Karpas-422 (cell line): Measurements from ENCODE around the gene ZNF534. TPM values are rescaled to one million over a fixed set of nuclear protein-coding genes. Genes with fewer than 3 reads are reported as not detected.
"Not testable (repeated sequence)": the region's sequence is repeated elsewhere in the genome, so short reads cannot be mapped to it uniquely, and the experiment has no call there.

Experiments
- DNase-seq: peaks from one replicate; pipeline ENCODE4 v3.0.0-alpha.2; 2015
- H2AFZ ChIP-seq: fragments of 200-600 bp; sonication (generic); 2 replicates; pipeline ENCODE4 v1.6.1; 2014; ENCODE audit warnings: antibody characterized with exemption, low read length, mixed read lengths
- H3K27ac ChIP-seq: fragments of 200-600 bp; sonication (generic); 2 replicates; pipeline ENCODE4 v1.5.1; 2014; ENCODE audit warnings: mild to moderate bottlenecking, low read length, moderate library complexity
- H3K27me3 ChIP-seq: fragments of 200-600 bp; sonication (generic); 2 replicates; pipeline ENCODE4 v1.6.1; 2014; ENCODE audit warnings: low read length, mixed read lengths
- H3K36me3 ChIP-seq: fragments of 200-600 bp; sonication (generic); 2 replicates; pipeline ENCODE4 v1.6.1; 2014; ENCODE audit warnings: low read length, mixed read lengths; ENCODE audit not compliant: insufficient read depth
- H3K4me1 ChIP-seq: fragments of 200-600 bp; sonication (generic); 2 replicates; pipeline ENCODE4 v1.6.1; 2014; ENCODE audit warnings: mild to moderate bottlenecking, low read length, mixed read lengths
- H3K4me2 ChIP-seq: fragments of 200-600 bp; sonication (generic); 2 replicates; pipeline ENCODE4 v1.6.1; 2014; ENCODE audit warnings: low read length, low read depth, mild to moderate bottlenecking; ENCODE audit not compliant: poor library complexity, severe bottlenecking
- H3K4me3 ChIP-seq: fragments of 200-600 bp; sonication (generic); 2 replicates; pipeline ENCODE4 v1.5.1; 2014; ENCODE audit warnings: mild to moderate bottlenecking, antibody characterized with exemption, low read length, mixed read lengths
- H3K79me2 ChIP-seq: fragments of 200-600 bp; sonication (generic); 2 replicates; pipeline ENCODE4 v1.6.1; 2014; ENCODE audit warnings: mild to moderate bottlenecking, low read length, mixed read lengths
- H3K9ac ChIP-seq: fragments of 200-600 bp; sonication (generic); 2 replicates; pipeline ENCODE4 v1.6.0; 2014; ENCODE audit warnings: low read length
- H3K9me2 ChIP-seq: fragments of 200-600 bp; sonication (generic), shearing (Covaris generic); replicated peaks from 2 replicates; pipeline ENCODE4 v1.6.0; 2014; ENCODE audit warnings: mild to moderate bottlenecking, low read length, moderate library complexity; ENCODE audit not compliant: insufficient read depth
- H3K9me3 ChIP-seq: fragments of 300-700, 200-600 bp; sonication (generic); 2 replicates; pipeline ENCODE4 v1.6.1; 2014; ENCODE audit warnings: low read length, mixed read lengths
- H4K20me1 ChIP-seq: fragments of 200-600 bp; sonication (generic); 2 replicates; pipeline ENCODE4 v1.6.1; 2014; ENCODE audit warnings: mild to moderate bottlenecking, antibody characterized with exemption, low read length, low read depth; ENCODE audit not compliant: insufficient read depth
- total RNA-seq: library from RNA; depleted of rRNA; stranded (reverse); fragments of >200 nt; shearing (Covaris generic); gene quantifications from 2 replicates; pipeline ENCODE4 v1.2.3, GENCODE V29; 2014; ENCODE audit warnings: low replicate concordance

Gene ZNF534
- total RNA-seq, 1 experiment from 2014 or later = not detected

DNA sequence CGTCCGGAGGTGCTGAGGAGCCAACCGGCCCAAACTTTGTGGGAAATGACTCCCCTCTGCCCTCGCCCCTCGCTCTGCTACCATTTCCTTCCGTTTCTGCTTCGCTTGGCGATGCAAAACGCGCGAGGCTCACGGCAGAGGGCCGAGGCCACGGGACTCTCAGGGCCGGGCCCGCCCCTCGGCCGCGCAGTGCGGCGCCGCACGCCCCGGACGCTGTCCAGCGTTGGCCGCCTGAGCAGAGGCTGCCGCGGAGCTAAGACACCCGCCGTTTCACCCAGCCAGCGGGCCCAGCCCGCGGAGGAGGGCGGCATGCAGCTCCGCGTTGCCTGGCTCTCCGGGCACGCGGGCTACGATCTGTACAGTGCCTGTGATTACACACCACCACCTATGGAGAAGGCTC, 22.3 kb downstream of the ZNF534 start:
- Histone ChIP-seq H3K27ac (no peak overlapping the region), H3K4me1 (no peaks in the 10 kb centered on the region), H3K79me2 (no peaks in the 10 kb centered on the region), H3K9ac (no peak overlapping the region), H3K27me3 (peaks cover 4% of the 10 kb centered on the region; the same call in 1 of the 2 replicates), H3K9me3 (peaks cover 25% of the 10 kb centered on the region), H2AFZ (no peak overlapping the region), H3K36me3 (no peaks in the 10 kb centered on the region), H3K9me2 (no peaks in the 10 kb centered on the region), H3K4me3 (no peak overlapping the region), H3K4me2 (no peak overlapping the region), H4K20me1 (no peaks in the 10 kb centered on the region)
- DNase-seq = no peak

DNA sequence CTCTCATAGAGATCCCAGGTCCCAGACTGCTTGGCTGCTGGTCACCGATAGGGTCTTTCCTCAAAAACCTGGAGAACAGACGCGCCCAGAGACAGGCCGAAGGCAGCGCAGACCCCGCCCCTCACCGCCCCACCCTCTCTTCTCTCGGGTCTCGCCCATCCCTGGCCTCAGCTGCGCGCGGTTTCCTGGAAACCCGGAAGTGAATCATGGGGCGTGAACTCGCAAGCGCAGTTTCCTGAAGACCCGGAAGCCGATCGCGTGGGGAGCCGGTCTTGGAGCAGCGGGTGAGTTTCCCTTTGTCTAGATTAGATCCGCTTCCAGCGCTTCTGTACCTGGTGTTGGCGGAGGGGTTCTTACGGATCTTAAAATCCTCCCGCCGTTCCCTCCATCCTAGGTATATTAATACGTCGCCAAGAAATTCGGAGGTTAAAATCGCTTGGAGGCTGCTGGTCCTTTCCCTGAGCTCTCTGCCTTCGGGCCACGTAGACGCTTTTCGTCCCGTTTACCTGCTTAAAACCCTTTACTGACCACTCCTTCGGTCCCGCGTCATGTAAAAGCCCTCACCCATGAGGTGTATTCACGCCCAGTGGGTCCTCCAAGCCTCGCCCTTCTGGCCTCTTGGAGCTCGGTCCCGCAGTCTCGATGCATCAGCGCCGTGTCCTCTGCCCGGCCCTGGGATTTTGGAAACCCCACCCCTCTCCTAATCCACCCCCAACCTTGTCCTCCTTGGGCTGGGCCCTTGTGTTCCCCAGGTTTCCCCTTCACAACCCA, 24.6 kb downstream of the ZNF534 start, which contains the start of gene ZNF578:
Gene ZNF578, plus strand, starts transcription at position 230 of the 771 bp plus-strand sequence. CDS start 48,293 bp downstream, outside the sequence.
- no peak within 1 kb of the TSS for H2AFZ ChIP-seq
- H4K20me1 ChIP-seq = no peaks in the 10 kb centered on the region
- H3K9me3 ChIP-seq = peaks cover 16% of the 10 kb centered on the region
- H3K36me3 ChIP-seq = no peaks in the 10 kb centered on the region; the same call in 1 of the 2 replicates
- H3K4me1 ChIP-seq = no peaks in the 10 kb centered on the region
- no peaks in the 10 kb centered on the region for H3K79me2 ChIP-seq
- DNase-seq = no peak
- H3K9me2 ChIP-seq = no peaks in the 10 kb centered on the region
- H3K4me2 ChIP-seq = no peak within 1 kb of the TSS
- no peak within 1 kb of the TSS for H3K9ac ChIP-seq
- H3K27ac ChIP-seq = no peak within 1 kb of the TSS
- H3K27me3 ChIP-seq = no peaks in the 10 kb centered on the region; the same call in 1 of the 2 replicates
- no peak within 1 kb of the TSS for H3K4me3 ChIP-seq

DNA sequence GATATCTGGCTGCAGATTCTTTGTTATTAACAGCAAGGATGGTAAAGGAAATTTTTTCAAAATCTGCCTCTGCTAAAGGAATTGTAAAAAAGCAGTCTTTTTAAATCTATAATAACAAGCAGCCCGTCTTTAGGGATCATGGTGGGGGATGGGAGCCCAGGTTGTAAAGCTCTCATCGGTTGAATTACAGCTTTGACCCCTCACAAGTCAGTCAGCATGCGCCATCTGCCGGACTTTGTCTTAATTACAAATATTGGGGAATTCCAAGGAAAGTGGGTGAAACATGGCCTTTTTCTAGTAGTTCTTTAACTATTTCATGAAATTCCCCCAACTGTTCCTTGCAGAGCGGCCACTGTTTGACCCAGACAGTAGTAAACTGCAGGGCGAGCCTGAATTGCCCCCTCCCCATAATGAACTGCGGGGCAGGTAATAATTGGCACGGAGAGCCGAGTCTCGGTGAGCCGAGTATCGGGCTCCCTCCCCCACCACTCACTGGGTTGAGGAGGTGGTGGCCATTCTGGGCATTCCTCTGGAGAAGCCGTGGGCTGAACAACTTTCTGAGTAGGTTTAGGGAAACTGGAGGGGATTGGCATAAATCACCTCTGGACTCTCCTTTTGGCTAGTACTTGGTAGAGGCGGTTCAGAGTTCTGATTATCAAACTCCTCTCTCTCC, 36.0 kb downstream of the ZNF534 start:
- Histone ChIP-seq H3K27me3 (peaks cover 3% of the 10 kb centered on the region; the same call in 1 of the 2 replicates), H3K36me3 (no peaks in the 10 kb centered on the region), H3K4me3 (no peak overlapping the region), H2AFZ (no peak overlapping the region), H3K9me2 (no peaks in the 10 kb centered on the region), H3K9me3 (peaks cover 47% of the 10 kb centered on the region), H3K4me2 (no peak overlapping the region), H3K79me2 (no peaks in the 10 kb centered on the region), H3K27ac (no peak overlapping the region), H3K4me1 (no peaks in the 10 kb centered on the region), H3K9ac (no peak overlapping the region), H4K20me1 (no peaks in the 10 kb centered on the region)
- no peak for DNase-seq

DNA sequence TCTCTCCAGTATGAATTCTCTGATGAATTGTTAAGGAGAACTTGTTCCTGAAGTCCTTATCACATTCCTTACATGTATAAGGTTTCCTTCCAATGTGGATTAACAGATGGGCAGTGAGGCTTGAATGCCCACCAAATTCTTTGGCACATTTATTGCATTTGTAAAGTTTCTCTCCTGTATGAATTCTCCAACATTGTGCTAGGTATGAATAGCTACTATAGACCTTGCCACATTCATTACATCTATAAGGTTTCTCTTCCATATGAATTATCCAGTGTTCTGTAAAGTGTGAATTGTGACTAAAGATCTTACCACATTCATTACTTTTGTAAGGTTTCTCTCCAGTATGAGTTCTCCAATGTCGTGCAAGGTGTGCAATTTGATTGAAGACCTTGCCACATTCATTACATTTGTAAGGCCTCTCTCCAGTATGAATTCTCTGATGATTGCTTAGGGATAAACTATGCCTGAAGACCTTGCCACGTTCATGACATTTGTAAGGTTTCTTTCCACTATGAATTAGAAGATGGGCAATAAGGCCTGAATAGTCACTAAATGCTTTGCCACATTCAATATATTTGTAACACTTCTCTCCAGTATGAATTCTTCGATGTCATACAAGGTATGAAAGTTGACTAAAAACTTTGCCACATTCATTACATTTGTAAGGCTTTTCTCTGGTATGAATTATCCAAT, 44.9 kb downstream of the ZNF534 start:
- Histone ChIP-seq H3K27ac (no peak overlapping the region), H3K4me1 (no peaks in the 10 kb centered on the region), H3K9me2 (no peaks in the 10 kb centered on the region), H2AFZ (no peak overlapping the region), H3K4me2 (no peak overlapping the region), H4K20me1 (no peaks in the 10 kb centered on the region), H3K36me3 (no peaks in the 10 kb centered on the region; the same call in 1 of the 2 replicates), H3K79me2 (no peaks in the 10 kb centered on the region), H3K9ac (no peak overlapping the region), H3K4me3 (no peak overlapping the region), H3K9me3 (peaks cover 91% of the 10 kb centered on the region), H3K27me3 (no peaks in the 10 kb centered on the region)
- DNase-seq = no peak

DNA sequence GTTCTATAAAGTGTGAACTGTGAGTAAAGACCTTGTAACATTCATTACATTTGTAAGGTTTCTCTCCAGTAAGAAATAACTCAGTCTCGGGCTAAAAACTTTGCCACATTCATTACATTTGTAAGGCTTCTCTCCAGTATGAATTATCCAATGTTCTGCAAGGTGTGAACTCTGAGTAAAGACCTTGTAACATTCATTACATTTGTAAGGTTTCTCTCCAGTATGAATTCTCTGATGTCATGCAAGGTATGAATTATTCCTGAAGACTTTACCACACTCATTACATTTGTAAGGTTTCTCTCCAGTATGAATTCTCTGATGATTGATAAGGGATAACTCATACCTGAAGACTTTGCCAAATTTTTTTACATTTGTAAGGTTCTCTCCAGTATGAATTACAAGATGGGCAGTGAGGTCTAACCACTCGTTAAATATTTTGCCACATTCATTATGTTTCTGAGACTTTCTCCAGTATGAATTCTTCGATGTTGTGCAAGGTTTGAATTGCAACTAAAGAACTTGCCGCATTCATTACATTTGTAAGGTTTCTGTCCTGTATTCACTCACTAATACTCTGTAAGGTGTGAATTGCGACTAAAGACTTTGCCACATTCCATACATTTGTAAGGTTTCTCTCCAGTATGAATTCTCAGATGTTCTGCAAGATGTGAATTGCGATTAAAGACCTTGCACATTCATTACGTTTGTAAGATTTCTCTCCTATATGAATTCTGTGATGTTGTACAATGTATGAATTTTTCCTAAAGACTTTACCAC, 45.6 kb downstream of the ZNF534 start:
- Histone ChIP-seq H3K9me3 (peaks cover 86% of the 10 kb centered on the region), H3K27ac (no peak overlapping the region), H3K4me2 (no peak overlapping the region), H3K36me3 (no peaks in the 10 kb centered on the region; the same call in 1 of the 2 replicates), H4K20me1 (no peaks in the 10 kb centered on the region), H3K4me1 (no peaks in the 10 kb centered on the region), H2AFZ (no peak overlapping the region), H3K4me3 (no peak overlapping the region), H3K9me2 (no peaks in the 10 kb centered on the region), H3K27me3 (no peaks in the 10 kb centered on the region), H3K79me2 (no peaks in the 10 kb centered on the region), H3K9ac (no peak overlapping the region)
- no peak for DNase-seq

DNA sequence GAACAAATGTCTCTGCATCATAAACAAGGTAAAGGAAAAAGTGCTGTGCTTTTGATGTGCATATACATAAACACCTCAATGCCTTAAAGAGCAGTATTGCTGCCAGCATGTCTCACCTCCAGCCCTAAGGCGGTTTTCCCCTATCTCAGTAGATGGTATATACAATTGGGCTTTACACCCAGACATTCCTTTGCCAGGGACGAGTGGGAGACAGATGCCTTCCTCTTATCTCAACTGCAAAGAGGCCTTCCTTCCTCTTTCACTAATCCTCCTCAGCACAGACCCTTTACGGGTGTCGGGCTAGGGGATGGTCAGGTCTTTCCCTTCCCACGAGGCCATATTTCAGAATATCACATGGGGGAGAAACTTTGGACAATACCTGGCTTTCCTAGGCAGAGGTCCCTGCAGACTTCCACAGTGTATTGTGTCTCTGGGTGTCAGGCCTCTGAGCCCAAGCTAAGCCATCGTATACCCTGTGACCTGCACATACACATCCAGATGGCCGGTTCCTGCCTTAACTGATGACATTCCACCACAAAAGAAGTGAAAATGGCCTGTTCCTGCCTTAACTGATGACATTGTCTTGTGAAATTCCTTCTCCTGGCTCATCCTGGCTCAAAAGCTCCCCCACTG, 55.3 kb downstream of the ZNF534 start:
- not testable (repeated sequence) for H4K20me1 ChIP-seq, H3K4me3 ChIP-seq, H3K36me3 ChIP-seq, H3K79me2 ChIP-seq, H3K27me3 ChIP-seq, H2AFZ ChIP-seq, H3K4me1 ChIP-seq, H3K4me2 ChIP-seq, H3K9me2 ChIP-seq, H3K27ac ChIP-seq, H3K9ac ChIP-seq, DNase-seq
- peaks cover 22% of the 10 kb centered on the region for H3K9me3 ChIP-seq

DNA sequence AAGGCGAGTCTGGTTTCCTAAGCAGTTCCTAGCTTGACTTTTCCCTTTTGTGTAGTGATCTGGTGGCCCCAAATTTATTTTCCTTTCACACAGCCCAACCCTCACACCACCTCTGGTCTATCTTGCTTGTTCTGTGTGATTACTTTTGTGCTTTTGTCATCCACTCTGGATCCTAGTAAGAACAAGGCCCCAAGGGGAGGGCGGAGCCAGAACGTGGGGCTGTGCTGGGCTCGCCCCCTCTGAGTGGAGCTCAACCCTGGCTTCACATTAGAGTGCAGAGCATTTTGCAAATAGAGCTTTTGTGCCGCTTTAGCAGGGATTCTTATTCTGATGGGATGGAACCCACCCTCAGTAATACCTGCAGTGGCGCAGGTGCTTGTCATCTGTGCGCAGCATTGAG, 56.1 kb downstream of the ZNF534 start:
- not testable (repeated sequence) for H3K27me3 ChIP-seq, H2AFZ ChIP-seq, H3K36me3 ChIP-seq, H3K27ac ChIP-seq, DNase-seq, H3K79me2 ChIP-seq, H4K20me1 ChIP-seq, H3K4me1 ChIP-seq, H3K9me2 ChIP-seq, H3K4me3 ChIP-seq, H3K9ac ChIP-seq, H3K4me2 ChIP-seq
- peaks cover 21% of the 10 kb centered on the region for H3K9me3 ChIP-seq
